H1 (cell line): ENCODE data around the gene MYOG. TPM values are rescaled to one million over a fixed set of nuclear protein-coding genes. Genes with fewer than 3 reads are reported as not detected.

Experiments used
- NANOG ChIP-seq: IDR thresholded peaks from 2 replicates; pipeline ENCODE4 v1.6.1; 2011; ENCODE audit warnings: low read length, low read depth, mild to moderate bottlenecking, inconsistent platforms; ENCODE audit not compliant: insufficient read depth, poor library complexity, severe bottlenecking
- SP4 ChIP-seq: IDR thresholded peaks from 2 replicates; pipeline ENCODE4 v1.6.1; 2012; ENCODE audit warnings: low read length, inconsistent platforms
- TBP ChIP-seq: IDR thresholded peaks from 2 replicates; pipeline ENCODE4 v1.6.1; 2011; ENCODE audit warnings: low read depth, low read length, improper control_type of control experiment
- YY1 ChIP-seq: IDR thresholded peaks from 2 replicates; pipeline ENCODE4 v1.6.1; 2011; ENCODE audit warnings: low read depth, mild to moderate bottlenecking, low read length
- polyA plus RNA-seq, 7 experiments: library from polyadenylated mRNA; depleted of rRNA in 3 of 7; stranded (reverse) in 5 of 7; unstranded in 2 of 7; fragments of >200 nt in 5 of 7; fragments of 200-250 nt in 2 of 7; gene quantifications; 1 replicate in 5 of 7; 2 replicates in 1 of 7; 4 replicates in 1 of 7; pipeline versions ENCODE4 v1.2.1 to v1.2.3, GENCODE V29; 2011 to 2013; ENCODE audit warnings: missing spikeins in 2 of 7, mixed read lengths in 2 of 7
- total RNA-seq: library from RNA; stranded (reverse); fragmentation: NEBNext Ultra II Directional; extraction: Animal tissue kit (Norgen Biotek cat#: 25700); gene quantifications from 2 replicates; pipeline ENCODE4 v1.2.1, GENCODE V29; 2021

MYOG gene
- total and polyA plus RNA-seq, 2 of the 8 experiments (the other 6 are each of a cell fraction or from before 2014, with no cell fraction given) = not detected

- TF ChIP-seq NANOG (no peak), YY1 (no peak), SP4 (no peak), TBP (no peak)
These were observed 38.7 kb downstream of the MYOG start (continued) for GRCh38 chr1:203046984-203047630.
